Astrocyte of the spinal cord (primary cell): ENCODE results near the gene KRT40.

ENCODE experiments used
- DNase-seq: peaks from one replicate; pipeline ENCODE4 v3.0.0; 2011; ENCODE audit warnings: low read depth, low spot score
- H3K4me3 ChIP-seq: 2 replicates; pipeline ENCODE4 v1.5.1; 2011; ENCODE audit warnings: low read depth, mild to moderate bottlenecking, low read length, moderate library complexity
- in situ Hi-C: cut with HindIII; loops from 2 replicates; pipeline ENCODE4 v1.10.0; 2017; ENCODE audit warnings: low sequenced_read_pairs
- TF ChIP-seq, protein P1 (sequence below): IDR thresholded peaks from 2 replicates; pipeline ENCODE4 v1.5.1; 2012; ENCODE audit warnings: low read depth, mild to moderate bottlenecking, low read length, inconsistent platforms

KRT40 gene

GRCh38 chr17:41018541-41018940 lies 34.4 kb upstream of the KRT40 start:
- TF ChIP-seq, protein P1, sequence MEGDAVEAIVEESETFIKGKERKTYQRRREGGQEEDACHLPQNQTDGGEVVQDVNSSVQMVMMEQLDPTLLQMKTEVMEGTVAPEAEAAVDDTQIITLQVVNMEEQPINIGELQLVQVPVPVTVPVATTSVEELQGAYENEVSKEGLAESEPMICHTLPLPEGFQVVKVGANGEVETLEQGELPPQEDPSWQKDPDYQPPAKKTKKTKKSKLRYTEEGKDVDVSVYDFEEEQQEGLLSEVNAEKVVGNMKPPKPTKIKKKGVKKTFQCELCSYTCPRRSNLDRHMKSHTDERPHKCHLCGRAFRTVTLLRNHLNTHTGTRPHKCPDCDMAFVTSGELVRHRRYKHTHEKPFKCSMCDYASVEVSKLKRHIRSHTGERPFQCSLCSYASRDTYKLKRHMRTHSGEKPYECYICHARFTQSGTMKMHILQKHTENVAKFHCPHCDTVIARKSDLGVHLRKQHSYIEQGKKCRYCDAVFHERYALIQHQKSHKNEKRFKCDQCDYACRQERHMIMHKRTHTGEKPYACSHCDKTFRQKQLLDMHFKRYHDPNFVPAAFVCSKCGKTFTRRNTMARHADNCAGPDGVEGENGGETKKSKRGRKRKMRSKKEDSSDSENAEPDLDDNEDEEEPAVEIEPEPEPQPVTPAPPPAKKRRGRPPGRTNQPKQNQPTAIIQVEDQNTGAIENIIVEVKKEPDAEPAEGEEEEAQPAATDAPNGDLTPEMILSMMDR, result no peak
- no peak for DNase-seq
- H3K4me3 ChIP-seq, result no peak overlapping the region
- in situ Hi-C loops, result no loop called here

- no peak for DNase-seq
- no peak overlapping the region for H3K4me3 ChIP-seq
- in situ Hi-C loops, result no loop called here
- TF ChIP-seq, protein P1, result no peak
These were observed 32.6 kb upstream of the KRT40 start for GRCh38 chr17:41016578-41017215.

DNA sequence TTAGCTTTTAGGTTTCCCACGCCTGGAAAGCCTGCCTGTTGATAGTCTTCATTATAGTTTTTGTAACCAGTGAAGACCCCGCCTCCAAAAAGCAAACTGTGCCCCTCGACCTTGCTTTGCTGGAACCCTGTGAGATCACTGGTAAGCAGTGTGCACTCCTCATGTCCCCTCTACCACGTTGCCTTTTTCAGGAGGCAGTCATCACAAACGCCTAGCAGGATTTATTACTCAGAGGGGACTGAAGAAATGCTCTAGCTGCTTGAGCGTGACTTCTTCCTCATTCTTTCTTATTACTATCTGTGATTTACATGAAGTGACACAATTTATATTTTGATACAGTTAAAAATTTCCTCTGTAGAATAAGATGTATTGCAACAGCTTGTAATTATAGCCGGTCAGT lies 31.3 kb upstream of the KRT40 start:
- no peak overlapping the region for H3K4me3 ChIP-seq
- TF ChIP-seq, protein P1, result no peak
- DNase-seq, result no peak
- in situ Hi-C loops, result no loop called here

DNA sequence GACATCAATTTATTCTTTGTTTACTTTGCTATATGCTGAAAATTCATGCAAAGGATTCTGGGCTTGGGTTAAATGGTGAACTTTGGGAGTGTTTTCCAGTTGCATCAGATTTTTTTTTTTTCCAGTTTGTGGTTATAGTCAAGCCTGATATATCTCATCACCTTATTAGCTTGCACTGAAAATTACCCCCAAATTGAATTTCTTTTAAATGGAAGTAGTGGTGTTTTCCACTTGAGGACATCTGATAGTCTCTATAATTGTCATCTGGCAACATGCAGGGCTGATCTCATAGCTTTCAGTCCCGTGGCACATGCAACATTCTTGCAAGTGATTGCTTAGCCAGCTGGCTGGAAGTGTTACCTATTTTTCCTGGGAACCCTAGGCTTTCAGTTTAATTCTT lies 29.5 kb upstream of the KRT40 start:
- in situ Hi-C loops, result no loop called here
- H3K4me3 ChIP-seq, result no peak overlapping the region
- no peak for DNase-seq
- TF ChIP-seq, protein P1, result no peak

DNA sequence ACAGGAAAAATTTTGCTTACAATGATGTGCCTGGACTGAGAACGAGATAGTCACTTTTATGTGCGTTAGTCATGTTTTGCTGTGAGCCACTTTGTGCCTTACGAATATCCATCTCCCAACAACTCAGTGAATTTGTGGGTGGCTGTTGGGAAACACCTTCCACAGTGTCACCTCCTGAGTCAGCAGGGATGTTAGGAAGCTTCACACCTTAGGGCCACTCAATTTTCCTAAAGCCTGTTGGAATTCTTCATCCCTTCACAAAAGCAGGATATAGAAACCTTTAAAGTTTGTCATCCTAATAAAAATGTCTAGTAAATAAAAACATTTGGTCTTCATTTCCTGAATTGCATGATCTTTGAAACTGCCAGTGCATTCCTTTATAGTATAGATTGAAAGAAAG lies 29.1 kb upstream of the KRT40 start:
- H3K4me3 ChIP-seq, result no peak overlapping the region
- TF ChIP-seq, protein P1, result no peak
- in situ Hi-C loops, result no loop called here
- no peak for DNase-seq

GRCh38 chr17:41012326-41013120 lies 28.4 kb upstream of the KRT40 start:
- TF ChIP-seq, protein P1, result no peak
- no peak for DNase-seq
- in situ Hi-C loops, result no loop called here
- no peak overlapping the region for H3K4me3 ChIP-seq
